ENCODE measurements around the gene MYH13. TPM values are rescaled to one million over a fixed set of nuclear protein-coding genes. Genes with fewer than 3 reads are reported as not detected.

MYH13 gene
- total and polyA plus RNA-seq, 2 donors (not counting 3 experiments of a cell fraction or from before 2014, with no cell fraction given): not detected

DNA sequence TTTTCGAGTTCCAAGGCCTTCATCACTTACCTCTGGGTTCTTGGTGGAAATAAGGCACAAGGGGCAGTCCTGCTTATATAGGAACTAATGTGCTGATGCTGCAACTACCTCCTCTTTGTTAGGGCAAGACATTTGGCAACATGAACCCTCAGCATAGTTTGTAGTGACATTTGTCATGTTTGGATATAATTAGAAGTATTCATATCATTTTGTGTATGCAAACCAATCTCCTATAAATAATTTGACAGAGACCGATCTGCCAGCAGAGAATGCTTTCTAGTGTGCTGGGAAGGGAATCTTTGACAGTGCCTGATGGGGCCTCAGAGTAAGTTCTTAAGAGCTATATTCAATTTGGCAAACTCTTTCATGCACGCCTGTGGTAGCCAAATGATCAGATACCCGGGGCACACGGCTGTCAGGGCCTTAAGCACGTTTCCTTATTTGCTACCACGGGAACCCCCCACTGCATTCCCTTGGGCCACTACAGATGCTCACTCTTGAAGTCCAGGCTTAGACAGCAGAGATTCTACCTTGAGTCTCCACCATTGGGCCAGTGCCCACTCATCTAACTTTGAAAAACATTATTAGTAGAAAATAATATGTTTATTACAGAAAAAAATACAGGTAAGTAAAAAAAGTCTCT is 49.2 kb upstream of the MYH13 start, which contains the start of gene MYH8:
TSS of gene MYH8 (minus strand) at position 51 of the 643 bp plus-strand sequence. CDS start 1,723 bp downstream, outside the sequence.
- H3K9ac ChIP-seq (replicated peaks; ENCODE audit: extremely low read depth, insufficient read depth, low read length): no peak within 1 kb of the TSS
- no peaks in the 10 kb centered on the region for H3K9me3 ChIP-seq (replicated peaks; ENCODE audit: control insufficient read depth, insufficient read depth, low read length)
- no peak within 1 kb of the TSS for H2AFZ ChIP-seq (ENCODE audit: low read depth, low read length)
- ChIA-PET POLR2A (no interaction called here), CTCF (no interaction called here)
- dilution Hi-C loops (cut with MboI; ENCODE audit: extremely low pct_ligation_motif_present, low sequenced_read_pairs) (no loop called here), intact Hi-C loops (cut with micrococcal nuclease) (loop anchor here (5.0 kb wide), 1 partner anchor 130 kb away; no protein-coding TSS in a partner anchor)
- no peak within 1 kb of the TSS for H3K4me3 ChIP-seq (replicated peaks in 1 of 3; ENCODE audit: insufficient read depth in 1 of 3, low read depth in 1 of 3, low read length in 3 of 3)
- no peaks in the 10 kb centered on the region for H3K79me2 ChIP-seq (ENCODE audit: control insufficient read depth, insufficient read depth, low read length)
- H3K4me1 ChIP-seq (ENCODE audit: control insufficient read depth, extremely low read depth, insufficient read depth, low read length): no peaks in the 10 kb centered on the region
- no peaks in the 10 kb centered on the region for H4K20me1 ChIP-seq (replicated peaks; ENCODE audit: control insufficient read depth, extremely low read depth, insufficient read depth, low read length)
- TF ChIP-seq POLR2A (IDR thresholded peaks at IDR 0.05; ENCODE audit: low read depth, low read length) (no peak), MYC (IDR thresholded peaks at IDR 0.05; ENCODE audit: low read depth, low read length) (no peak), FOS (IDR thresholded peaks at IDR 0.05; ENCODE audit: borderline replicate concordance, insufficient read depth, low read length) (no peak), POLR2AphosphoS5 (IDR thresholded peaks at IDR 0.05; ENCODE audit: insufficient read depth, low read depth, low read length) (no peak)
- no TSS peak for BruUV-seq (replicated peaks)
- no peaks in the 10 kb centered on the region for H3K27me3 ChIP-seq (ENCODE audit: control insufficient read depth in 2 of 2, insufficient read depth in 2 of 2, low read length in 2 of 2)
- DNase-seq (ENCODE audit: low read depth, low spot score) (no peak), FAIRE-seq (no peak)
- no peak within 1 kb of the TSS for H3K4me2 ChIP-seq (ENCODE audit: insufficient read depth, low read length)
- no peaks in the 10 kb centered on the region for H3K9me1 ChIP-seq (replicated peaks; ENCODE audit: control insufficient read depth, extremely low read depth, insufficient read depth, low read length)
- no peaks in the 10 kb centered on the region for H3K36me3 ChIP-seq (ENCODE audit: control insufficient read depth in 2 of 2, extremely low read depth in 1 of 2, insufficient read depth in 2 of 2, low read length in 2 of 2)
- no peak within 1 kb of the TSS for H3K27ac ChIP-seq (ENCODE audit: insufficient read depth, low read depth, low read length)

DNA sequence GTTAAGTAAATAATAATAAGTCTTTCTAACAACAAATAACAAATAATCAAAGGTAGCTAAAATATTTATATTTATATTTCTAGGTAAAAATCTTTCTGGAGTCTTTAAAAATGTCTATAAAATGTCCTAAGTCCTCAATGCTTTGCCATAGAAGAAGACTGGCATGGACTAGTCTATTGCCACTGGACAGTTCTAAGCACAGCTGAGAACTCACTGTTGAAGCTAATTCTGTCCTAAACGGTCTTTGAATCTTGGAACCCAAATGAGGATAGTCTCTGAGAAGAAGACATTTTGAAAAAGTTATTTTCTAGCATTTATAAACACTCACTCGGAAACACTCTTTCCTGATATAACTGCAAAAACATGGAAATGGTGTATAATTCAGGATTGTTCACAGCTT is 48.4 kb upstream of the MYH13 start:
- TF ChIP-seq EZH2 (IDR thresholded peaks at IDR 0.05; ENCODE audit: borderline replicate concordance, low read depth, low read length, severe bottlenecking) (no peak), MYC (IDR thresholded peaks at IDR 0.05; ENCODE audit: low read depth, low read length) (no peak), POLR2A (IDR thresholded peaks at IDR 0.05; ENCODE audit: low read depth, low read length) (no peak), POLR2AphosphoS5 (IDR thresholded peaks at IDR 0.05; ENCODE audit: insufficient read depth, low read depth, low read length) (no peak), JUN (IDR thresholded peaks at IDR 0.05; ENCODE audit: borderline replicate concordance, insufficient read depth, insufficient read length, low read depth) (no peak), GATA2 (IDR thresholded peaks at IDR 0.05; ENCODE audit: insufficient read depth, insufficient read length, low read depth, low read length) (no peak), FOS (IDR thresholded peaks at IDR 0.05; ENCODE audit: borderline replicate concordance, insufficient read depth, low read length) (no peak)
- TF ChIP-seq, protein P1, sequence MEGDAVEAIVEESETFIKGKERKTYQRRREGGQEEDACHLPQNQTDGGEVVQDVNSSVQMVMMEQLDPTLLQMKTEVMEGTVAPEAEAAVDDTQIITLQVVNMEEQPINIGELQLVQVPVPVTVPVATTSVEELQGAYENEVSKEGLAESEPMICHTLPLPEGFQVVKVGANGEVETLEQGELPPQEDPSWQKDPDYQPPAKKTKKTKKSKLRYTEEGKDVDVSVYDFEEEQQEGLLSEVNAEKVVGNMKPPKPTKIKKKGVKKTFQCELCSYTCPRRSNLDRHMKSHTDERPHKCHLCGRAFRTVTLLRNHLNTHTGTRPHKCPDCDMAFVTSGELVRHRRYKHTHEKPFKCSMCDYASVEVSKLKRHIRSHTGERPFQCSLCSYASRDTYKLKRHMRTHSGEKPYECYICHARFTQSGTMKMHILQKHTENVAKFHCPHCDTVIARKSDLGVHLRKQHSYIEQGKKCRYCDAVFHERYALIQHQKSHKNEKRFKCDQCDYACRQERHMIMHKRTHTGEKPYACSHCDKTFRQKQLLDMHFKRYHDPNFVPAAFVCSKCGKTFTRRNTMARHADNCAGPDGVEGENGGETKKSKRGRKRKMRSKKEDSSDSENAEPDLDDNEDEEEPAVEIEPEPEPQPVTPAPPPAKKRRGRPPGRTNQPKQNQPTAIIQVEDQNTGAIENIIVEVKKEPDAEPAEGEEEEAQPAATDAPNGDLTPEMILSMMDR (IDR thresholded peaks at IDR 0.05; ENCODE audit: extremely low read depth in 1 of 2, insufficient read depth in 1 of 2, low read depth in 1 of 2, low read length in 2 of 2): no peak
- TF ChIP-seq, protein P2, sequence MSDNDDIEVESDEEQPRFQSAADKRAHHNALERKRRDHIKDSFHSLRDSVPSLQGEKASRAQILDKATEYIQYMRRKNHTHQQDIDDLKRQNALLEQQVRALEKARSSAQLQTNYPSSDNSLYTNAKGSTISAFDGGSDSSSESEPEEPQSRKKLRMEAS (IDR thresholded peaks at IDR 0.05; ENCODE audit: insufficient read depth, insufficient read length): no peak
- H3K79me2 ChIP-seq (ENCODE audit: control insufficient read depth, insufficient read depth, low read length): no peaks in the 10 kb centered on the region
- FAIRE-seq: no peak
- no peaks in the 10 kb centered on the region for H3K27me3 ChIP-seq (ENCODE audit: control insufficient read depth in 2 of 2, insufficient read depth in 2 of 2, low read length in 2 of 2)
- no peaks in the 10 kb centered on the region for H3K9me1 ChIP-seq (replicated peaks; ENCODE audit: control insufficient read depth, extremely low read depth, insufficient read depth, low read length)
- DNase-seq (ENCODE audit: low read depth, low spot score): no peak
- no peak overlapping the region for H3K4me3 ChIP-seq (replicated peaks in 1 of 3; ENCODE audit: insufficient read depth in 1 of 3, low read depth in 1 of 3, low read length in 3 of 3)
- H3K4me2 ChIP-seq (ENCODE audit: insufficient read depth, low read length): no peak overlapping the region
- no peaks in the 10 kb centered on the region for H3K36me3 ChIP-seq (ENCODE audit: control insufficient read depth in 2 of 2, extremely low read depth in 1 of 2, insufficient read depth in 2 of 2, low read length in 2 of 2)
- no peak overlapping the region for H3K27ac ChIP-seq (ENCODE audit: insufficient read depth, low read depth, low read length)
- H3K9ac ChIP-seq (replicated peaks; ENCODE audit: extremely low read depth, insufficient read depth, low read length): no peak overlapping the region
- POLR2A ChIA-PET: no interaction called here
- H2AFZ ChIP-seq (ENCODE audit: low read depth, low read length): no peak overlapping the region
- dilution Hi-C loops (cut with MboI; ENCODE audit: extremely low pct_ligation_motif_present, low sequenced_read_pairs): no loop called here
- H3K4me1 ChIP-seq (ENCODE audit: control insufficient read depth, extremely low read depth, insufficient read depth, low read length): no peaks in the 10 kb centered on the region
- no peaks in the 10 kb centered on the region for H3K9me3 ChIP-seq (replicated peaks; ENCODE audit: control insufficient read depth, insufficient read depth, low read length)
- intact Hi-C loops (cut with micrococcal nuclease): loop anchor here (5.0 kb wide), 1 partner anchor 131 kb away; no protein-coding TSS in a partner anchor
- no peaks in the 10 kb centered on the region for H4K20me1 ChIP-seq (replicated peaks; ENCODE audit: control insufficient read depth, extremely low read depth, insufficient read depth, low read length)
- BruUV-seq (replicated peaks): no TSS peak
- CTCF ChIA-PET: no interaction called here
